ENCODE results near the gene LRBA. TPM values are rescaled to one million over a fixed set of nuclear protein-coding genes. Genes with fewer than 3 reads are reported as not detected.
A peak's percentile ranks its signal among the peaks of the same experiment; 100 is the strongest.

Gene LRBA
- total RNA-seq, 1 experiment from 2014 or later, result 69.1 TPM

GRCh38 chr4:150940123-150940522 lies 75.0 kb downstream of the LRBA start (continued):
- TF ChIP-seq ZNF671 (CRISPR knock-in tag; IDR thresholded peaks at IDR 0.05) (no peak), ZNF317 (CRISPR knock-in tag; IDR thresholded peaks at IDR 0.05; ENCODE audit: borderline replicate concordance, low read depth) (no peak), JUN (CRISPR knock-in tag; IDR thresholded peaks at IDR 0.05) (no peak), FOXJ3 (CRISPR knock-in tag; IDR thresholded peaks at IDR 0.05; ENCODE audit: borderline replicate concordance) (no peak), OVOL2 (CRISPR knock-in tag; IDR thresholded peaks at IDR 0.05; ENCODE audit: borderline replicate concordance) (no peak), ZBTB21 (CRISPR knock-in tag; IDR thresholded peaks at IDR 0.05; ENCODE audit: borderline replicate concordance) (no peak), SMAD4 (CRISPR knock-in tag; IDR thresholded peaks at IDR 0.05) (no peak), ZNF532 (CRISPR knock-in tag; IDR thresholded peaks at IDR 0.05; ENCODE audit: borderline replicate concordance) (no peak)

DNA sequence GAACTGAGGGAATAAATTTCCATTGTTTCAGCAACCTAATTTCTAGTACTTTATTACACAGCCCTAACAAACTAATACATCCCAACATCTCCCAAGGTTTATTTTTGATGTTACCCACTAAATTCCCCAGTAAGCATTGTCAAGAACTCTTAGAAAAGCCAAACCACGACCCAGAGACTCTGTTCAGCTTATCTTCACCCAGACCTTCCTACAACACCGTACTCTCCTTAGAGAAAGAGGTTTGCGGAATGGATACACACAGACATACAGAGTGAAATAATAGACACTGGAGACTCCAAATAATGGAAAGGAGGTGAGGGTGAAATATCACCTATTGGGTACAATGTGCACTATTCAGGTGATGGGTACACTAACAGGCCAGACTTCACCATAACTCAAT lies 75.6 kb downstream of the LRBA start:
- CTCF ChIA-PET, result interaction anchor here (2.8 kb wide), 1 partner anchor 22 kb away, joined by 20 read pairs; no protein-coding TSS in a partner anchor
- no peaks in the 10 kb centered on the region for H3K27me3 Mint-ChIP-seq (ENCODE audit: low read depth)
- no peak for ATAC-seq
- peak overlapping the region; percentile 89 for H3K27ac Mint-ChIP-seq
- H3K9me3 Mint-ChIP-seq, result no peaks in the 10 kb centered on the region
- no peak for DNase-seq (ENCODE audit: low spot score)
- no peaks in the 10 kb centered on the region for H3K36me3 Mint-ChIP-seq
- H3K4me3 Mint-ChIP-seq, result no peak overlapping the region
- POLR2A ChIA-PET, result no interaction called here
- peaks cover 26% of the 10 kb centered on the region for H3K4me1 Mint-ChIP-seq
- TF ChIP-seq, protein P1, sequence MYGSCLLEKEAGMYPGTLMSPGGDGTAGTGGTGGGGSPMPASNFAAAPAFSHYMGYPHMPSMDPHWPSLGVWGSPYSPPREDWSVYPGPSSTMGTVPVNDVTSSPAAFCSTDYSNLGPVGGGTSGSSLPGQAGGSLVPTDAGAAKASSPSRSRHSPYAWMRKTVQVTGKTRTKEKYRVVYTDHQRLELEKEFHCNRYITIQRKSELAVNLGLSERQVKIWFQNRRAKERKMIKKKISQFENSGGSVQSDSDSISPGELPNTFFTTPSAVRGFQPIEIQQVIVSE (CRISPR knock-in tag; IDR thresholded peaks at IDR 0.05; ENCODE audit: borderline replicate concordance), result no peak
- no peak for TF ChIP-seq ZNF317 (CRISPR knock-in tag; IDR thresholded peaks at IDR 0.05; ENCODE audit: borderline replicate concordance, low read depth)
- TF ChIP-seq ZNF532 (CRISPR knock-in tag; IDR thresholded peaks at IDR 0.05; ENCODE audit: borderline replicate concordance), result no peak
- TF ChIP-seq, protein P2, sequence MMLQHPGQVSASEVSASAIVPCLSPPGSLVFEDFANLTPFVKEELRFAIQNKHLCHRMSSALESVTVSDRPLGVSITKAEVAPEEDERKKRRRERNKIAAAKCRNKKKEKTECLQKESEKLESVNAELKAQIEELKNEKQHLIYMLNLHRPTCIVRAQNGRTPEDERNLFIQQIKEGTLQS (CRISPR knock-in tag; conservative IDR thresholded peaks at IDR 0.05), result no peak
- no peak for TF ChIP-seq NFYB (CRISPR knock-in tag; conservative IDR thresholded peaks at IDR 0.05; ENCODE audit: low read depth)
- no peak for TF ChIP-seq ESRRA (CRISPR knock-in tag; IDR thresholded peaks at IDR 0.05; ENCODE audit: borderline replicate concordance)
- no peak for TF ChIP-seq GABPB1 (CRISPR knock-in tag; IDR thresholded peaks at IDR 0.05)
- TF ChIP-seq, protein P3, sequence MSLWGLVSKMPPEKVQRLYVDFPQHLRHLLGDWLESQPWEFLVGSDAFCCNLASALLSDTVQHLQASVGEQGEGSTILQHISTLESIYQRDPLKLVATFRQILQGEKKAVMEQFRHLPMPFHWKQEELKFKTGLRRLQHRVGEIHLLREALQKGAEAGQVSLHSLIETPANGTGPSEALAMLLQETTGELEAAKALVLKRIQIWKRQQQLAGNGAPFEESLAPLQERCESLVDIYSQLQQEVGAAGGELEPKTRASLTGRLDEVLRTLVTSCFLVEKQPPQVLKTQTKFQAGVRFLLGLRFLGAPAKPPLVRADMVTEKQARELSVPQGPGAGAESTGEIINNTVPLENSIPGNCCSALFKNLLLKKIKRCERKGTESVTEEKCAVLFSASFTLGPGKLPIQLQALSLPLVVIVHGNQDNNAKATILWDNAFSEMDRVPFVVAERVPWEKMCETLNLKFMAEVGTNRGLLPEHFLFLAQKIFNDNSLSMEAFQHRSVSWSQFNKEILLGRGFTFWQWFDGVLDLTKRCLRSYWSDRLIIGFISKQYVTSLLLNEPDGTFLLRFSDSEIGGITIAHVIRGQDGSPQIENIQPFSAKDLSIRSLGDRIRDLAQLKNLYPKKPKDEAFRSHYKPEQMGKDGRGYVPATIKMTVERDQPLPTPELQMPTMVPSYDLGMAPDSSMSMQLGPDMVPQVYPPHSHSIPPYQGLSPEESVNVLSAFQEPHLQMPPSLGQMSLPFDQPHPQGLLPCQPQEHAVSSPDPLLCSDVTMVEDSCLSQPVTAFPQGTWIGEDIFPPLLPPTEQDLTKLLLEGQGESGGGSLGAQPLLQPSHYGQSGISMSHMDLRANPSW (CRISPR knock-in tag; conservative IDR thresholded peaks at IDR 0.05; ENCODE audit: low read depth), result no peak
- TF ChIP-seq, protein P4, sequence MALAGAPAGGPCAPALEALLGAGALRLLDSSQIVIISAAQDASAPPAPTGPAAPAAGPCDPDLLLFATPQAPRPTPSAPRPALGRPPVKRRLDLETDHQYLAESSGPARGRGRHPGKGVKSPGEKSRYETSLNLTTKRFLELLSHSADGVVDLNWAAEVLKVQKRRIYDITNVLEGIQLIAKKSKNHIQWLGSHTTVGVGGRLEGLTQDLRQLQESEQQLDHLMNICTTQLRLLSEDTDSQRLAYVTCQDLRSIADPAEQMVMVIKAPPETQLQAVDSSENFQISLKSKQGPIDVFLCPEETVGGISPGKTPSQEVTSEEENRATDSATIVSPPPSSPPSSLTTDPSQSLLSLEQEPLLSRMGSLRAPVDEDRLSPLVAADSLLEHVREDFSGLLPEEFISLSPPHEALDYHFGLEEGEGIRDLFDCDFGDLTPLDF (CRISPR knock-in tag; IDR thresholded peaks at IDR 0.05), result no peak
- TF ChIP-seq, protein P5, sequence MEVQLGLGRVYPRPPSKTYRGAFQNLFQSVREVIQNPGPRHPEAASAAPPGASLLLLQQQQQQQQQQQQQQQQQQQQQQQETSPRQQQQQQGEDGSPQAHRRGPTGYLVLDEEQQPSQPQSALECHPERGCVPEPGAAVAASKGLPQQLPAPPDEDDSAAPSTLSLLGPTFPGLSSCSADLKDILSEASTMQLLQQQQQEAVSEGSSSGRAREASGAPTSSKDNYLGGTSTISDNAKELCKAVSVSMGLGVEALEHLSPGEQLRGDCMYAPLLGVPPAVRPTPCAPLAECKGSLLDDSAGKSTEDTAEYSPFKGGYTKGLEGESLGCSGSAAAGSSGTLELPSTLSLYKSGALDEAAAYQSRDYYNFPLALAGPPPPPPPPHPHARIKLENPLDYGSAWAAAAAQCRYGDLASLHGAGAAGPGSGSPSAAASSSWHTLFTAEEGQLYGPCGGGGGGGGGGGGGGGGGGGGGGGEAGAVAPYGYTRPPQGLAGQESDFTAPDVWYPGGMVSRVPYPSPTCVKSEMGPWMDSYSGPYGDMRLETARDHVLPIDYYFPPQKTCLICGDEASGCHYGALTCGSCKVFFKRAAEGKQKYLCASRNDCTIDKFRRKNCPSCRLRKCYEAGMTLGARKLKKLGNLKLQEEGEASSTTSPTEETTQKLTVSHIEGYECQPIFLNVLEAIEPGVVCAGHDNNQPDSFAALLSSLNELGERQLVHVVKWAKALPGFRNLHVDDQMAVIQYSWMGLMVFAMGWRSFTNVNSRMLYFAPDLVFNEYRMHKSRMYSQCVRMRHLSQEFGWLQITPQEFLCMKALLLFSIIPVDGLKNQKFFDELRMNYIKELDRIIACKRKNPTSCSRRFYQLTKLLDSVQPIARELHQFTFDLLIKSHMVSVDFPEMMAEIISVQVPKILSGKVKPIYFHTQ (CRISPR knock-in tag; IDR thresholded peaks at IDR 0.05), result no peak
